ENCODE data around the gene CBLL1. TPM values are rescaled to one million over a fixed set of nuclear protein-coding genes. Genes with fewer than 3 reads are reported as not detected.

The CBLL1 gene
- total RNA-seq, 1 experiment from 2014 or later: 35.0 TPM

- no peak for TF ChIP-seq SRF (IDR thresholded peaks at IDR 0.05; ENCODE audit: low read depth)
- TF ChIP-seq SIN3A (IDR thresholded peaks at IDR 0.05; ENCODE audit: low read depth): no peak
- no peak for TF ChIP-seq ATF3 (IDR thresholded peaks at IDR 0.05)
Measured at GRCh38 chr7:107788662-107789061, 44.7 kb downstream of the CBLL1 start (continued).

DNA sequence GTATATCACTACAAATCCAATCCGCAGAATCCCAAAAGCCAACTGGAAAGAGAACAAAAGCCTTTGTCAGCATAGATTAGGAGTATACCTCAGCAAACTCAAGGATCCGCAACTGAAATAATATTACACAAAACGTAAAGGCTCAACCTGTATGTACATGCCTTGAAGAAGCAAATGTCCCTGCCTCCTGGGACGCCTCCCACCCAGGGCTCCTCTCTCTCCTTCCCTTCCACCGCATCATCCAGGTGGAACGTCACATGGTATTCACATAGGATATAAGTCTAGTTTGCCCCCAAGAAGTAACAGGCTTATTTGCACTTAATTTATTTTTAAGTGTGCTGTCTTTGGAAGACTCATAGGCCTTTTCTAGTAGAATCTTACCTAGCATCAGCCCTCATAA, 45.7 kb downstream of the CBLL1 start:
- H3K79me2 ChIP-seq (ENCODE audit: insufficient read depth, low read length): no peaks in the 10 kb centered on the region
- ChIA-PET POLR2A (no interaction called here), RAD21 (ENCODE audit: low non-redundant PET in 1 of 2, low total read pairs in 2 of 2, uncharacterized antibody in 2 of 2, unreplicated experiment in 2 of 2) (no interaction called here), CTCF (no interaction called here)
- no peaks in the 10 kb centered on the region for H3K9me2 ChIP-seq (ENCODE audit: insufficient read depth)
- H2AFZ ChIP-seq (ENCODE audit: low read depth, low read length, poor library complexity, severe bottlenecking): no peak overlapping the region
- H3K27ac ChIP-seq (ENCODE audit: low read depth, low read length): no peak overlapping the region
- no peak overlapping the region for H3K4me2 ChIP-seq (ENCODE audit: low read length)
- no peaks in the 10 kb centered on the region for H3K4me1 ChIP-seq (ENCODE audit: control insufficient read depth in 1 of 2, insufficient read depth in 2 of 2, low read length in 2 of 2)
- no peaks in the 10 kb centered on the region for H3K36me3 ChIP-seq (ENCODE audit: control insufficient read depth in 1 of 2, insufficient read depth in 2 of 2, low read length in 2 of 2)
- intact Hi-C loops (cut with micrococcal nuclease): no loop called here
- DNase-seq (ENCODE audit: low read depth, low spot score): no peak
- no TSS peak for BruUV-seq (replicated peaks)
- H3K4me3 ChIP-seq (replicated peaks in 1 of 2; ENCODE audit: low read depth in 1 of 2, low read length in 2 of 2): no peak overlapping the region
- H3K27me3 ChIP-seq (ENCODE audit: insufficient read depth, low read length): no peaks in the 10 kb centered on the region
- TF ChIP-seq SP1 (IDR thresholded peaks at IDR 0.05; ENCODE audit: low read depth) (no peak), ZFX (IDR thresholded peaks at IDR 0.05) (no peak), YY1 (IDR thresholded peaks at IDR 0.05; ENCODE audit: extremely low read depth, insufficient replicate concordance, low read depth, low read length) (no peak), JUND (IDR thresholded peaks at IDR 0.05) (no peak), EGR1 (IDR thresholded peaks at IDR 0.05; ENCODE audit: low read depth) (no peak), SRF (IDR thresholded peaks at IDR 0.05; ENCODE audit: low read depth) (no peak), ZNF274 (IDR thresholded peaks at IDR 0.05; ENCODE audit: low read depth, low read length) (no peak), POLR2AphosphoS5 (IDR thresholded peaks at IDR 0.05; ENCODE audit: low read depth, low read length) (no peak), ZBTB33 (IDR thresholded peaks at IDR 0.05; ENCODE audit: extremely low read depth, insufficient replicate concordance, low read length) (no peak), FOSL1 (IDR thresholded peaks at IDR 0.05; ENCODE audit: low read depth) (no peak), CEBPB (IDR thresholded peaks at IDR 0.05; ENCODE audit: low read depth) (no peak), EZH2phosphoT487 (IDR thresholded peaks at IDR 0.05; ENCODE audit: borderline replicate concordance) (no peak), EZH2 (IDR thresholded peaks at IDR 0.05) (no peak), POLR2A (IDR thresholded peaks at IDR 0.05; ENCODE audit: borderline replicate concordance, extremely low read depth, insufficient read depth, insufficient read length) (no peak)
- no peak for ATAC-seq
- no peak overlapping the region for H3K9ac ChIP-seq (ENCODE audit: low read length)
- H3K9me3 ChIP-seq (ENCODE audit: control insufficient read depth in 1 of 2, insufficient read depth in 1 of 2, low read depth in 1 of 2, low read length in 2 of 2): no peaks in the 10 kb centered on the region
- no peaks in the 10 kb centered on the region for H4K20me1 ChIP-seq (ENCODE audit: insufficient read depth)
